Gastrocnemius medialis (tissue), 4 donors: ENCODE measurements around the gene PCDHGA3. TPM values are rescaled to one million over a fixed set of nuclear protein-coding genes. Genes with fewer than 3 reads are reported as not detected.

Experiments
- ATAC-seq, 2 donors: fragments of 150-250 bp; one replicate each; pipeline ENCODE4 v1.9.1; 2016
- DNase-seq, 2 donors: peaks; one replicate each; pipeline ENCODE4 v3.0.0-alpha.2; 2019
- H3K27ac ChIP-seq, 4 donors: fragments of 200-600 bp; sonication (generic); 1 replicate in 1 of 4; 2 replicates in 3 of 4; pipeline ENCODE4 v1.5.1; 2016 to 2018; ENCODE audit warnings: mild to moderate bottlenecking in 2 of 4, moderate library complexity in 1 of 4
- H3K27me3 ChIP-seq, 3 donors: fragments of 200-600 bp; sonication (generic) in 2 of 3; 1 replicate in 1 of 3; 2 replicates in 2 of 3; pipeline versions ENCODE4 v1.5.1 to v1.6.0; 2016 to 2019; ENCODE audit warnings: mild to moderate bottlenecking in 1 of 3, moderate library complexity in 1 of 3
- H3K36me3 ChIP-seq, 2 donors: fragments of 200-600 bp; sonication (generic) in 1 of 2; one replicate each; pipeline ENCODE4 v1.5.1; 2017 to 2018
- H3K4me1 ChIP-seq, 2 donors: fragments of 200-600 bp; sonication (generic) in 1 of 2; one replicate each; pipeline ENCODE4 v1.5.1; 2016 to 2017; ENCODE audit warnings: mild to moderate bottlenecking in 2 of 2
- H3K4me3 ChIP-seq, 4 donors: fragments of 200-600 bp; sonication (generic) in 3 of 4; 1 replicate in 1 of 4; 2 replicates in 3 of 4; pipeline ENCODE4 v1.5.1; 2016 to 2019; ENCODE audit warnings: mild to moderate bottlenecking in 2 of 4
- H3K9me3 ChIP-seq, 3 donors: fragments of 200-600 bp; sonication (generic) in 2 of 3; 1 replicate in 1 of 3; 2 replicates in 2 of 3; pipeline ENCODE4 v1.5.1; 2016 to 2019
- CTCF ChIP-seq, 5 experiments: fragments of 450-650 bp in 3 of 5; fragments of 200-600 bp in 2 of 5; sonication (generic) in 2 of 5; IDR thresholded peaks in 4 of 5; conservative IDR thresholded peaks in 1 of 5; 1 replicate in 4 of 5; 2 replicates in 1 of 5; pipeline ENCODE4 v1.5.1; 2016 to 2019; ENCODE audit warnings: antibody characterized with exemption in 5 of 5, mild to moderate bottlenecking in 3 of 5, moderate library complexity in 3 of 5
- POLR2A ChIP-seq, 2 donors: fragments of 450-650 bp; IDR thresholded peaks; one replicate each; pipeline ENCODE4 v1.6.1; 2017; ENCODE audit warnings: antibody characterized with exemption in 2 of 2, mild to moderate bottlenecking in 2 of 2, moderate library complexity in 2 of 2
- in situ Hi-C, 4 donors: fragments of 200-750 bp; cut with MboI; loops; one replicate each; pipeline versions ENCODE4 v1.15.0 to v1.8.0; 2017; ENCODE audit warnings: low sequenced_read_pairs in 4 of 4
- intact Hi-C: fragments of 100-400 bp; cut with DNase I; formaldehyde crosslinking; loops from one replicate; pipeline ENCODE4 v1.15.1; 2023; ENCODE audit warnings: low total_unique reads
- total RNA-seq, 4 donors: library from RNA; depleted of rRNA; stranded (reverse); fragments of >200 nt; gene quantifications; one replicate each; pipeline versions ENCODE4 v1.1.0 to v1.2.3, GENCODE V29; 2016

PCDHGA3 gene
- 1 to 10 TPM; 1.5 to 2.8 (median 2.0) TPM for total RNA-seq

DNA sequence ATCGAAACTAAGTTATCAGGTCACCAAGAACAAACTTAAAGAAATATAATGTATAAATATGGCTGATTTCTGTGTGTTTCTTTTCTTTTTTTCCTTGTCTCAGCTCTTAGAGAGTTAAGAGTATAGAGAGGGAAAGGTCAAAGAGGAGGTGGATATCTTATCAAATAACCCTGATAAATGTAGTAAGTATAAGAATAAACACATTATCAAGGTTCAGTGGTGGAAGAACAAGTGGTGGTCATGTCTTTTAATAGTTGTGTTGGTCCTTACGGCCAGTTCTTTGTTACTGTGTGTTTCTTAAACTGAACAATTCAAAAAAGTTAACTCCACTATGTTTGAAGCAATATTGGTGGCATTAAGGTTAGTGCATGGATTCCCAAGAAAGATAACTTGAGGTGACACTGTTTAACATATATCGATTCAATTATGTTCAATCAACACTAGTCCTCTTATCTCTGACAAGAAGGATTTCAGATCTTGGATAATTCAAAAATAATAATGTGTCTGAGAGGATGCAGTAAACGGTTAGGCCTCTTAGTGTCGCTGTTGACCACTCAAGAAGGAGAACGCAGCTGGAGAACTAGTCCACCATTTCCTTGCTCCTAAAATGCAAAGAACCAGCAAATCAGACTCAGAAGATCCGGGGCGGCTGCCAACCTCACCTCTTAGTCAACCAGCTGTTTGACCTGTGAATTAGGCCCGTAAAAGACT, at the start of gene PCDHGA3:
Gene PCDHGA3 (plus strand): TSS at position 588 of the 711 bp plus-strand sequence. CDS start 205 bp downstream, outside the sequence.
- Histone ChIP-seq H3K4me1 (no peaks in the 10 kb centered on the region), H3K36me3 (no peaks in the 10 kb centered on the region), H3K4me3 (peak within 1 kb of the TSS; percentile 34 to 57 (median 44)), H3K9me3 (peaks cover 0 to 25% (median 0%) of the 10 kb centered on the region in 3 donors), H3K27me3 (peaks cover 4 to 13% (median 8%) of the 10 kb centered on the region in 3 donors), H3K27ac (peak within 1 kb of the TSS; percentile 56 to 73 (median 63))
- DNase-seq (no peak), ATAC-seq (peak; percentile 12 to 76)
- intact Hi-C loops (no loop called here), in situ Hi-C loops (loop anchor here in 1 of 4 donors (10.0 kb wide), 1 partner anchor 221 kb away; no protein-coding TSS in a partner anchor)
- TF ChIP-seq POLR2A (IDR thresholded peaks at IDR 0.05) = no peak
- TF ChIP-seq CTCF (IDR thresholded peaks at IDR 0.05 in 4 of 5, conservative IDR thresholded peaks at IDR 0.05 in 1 of 5) = peak in 4 of 5 experiments; percentile 29 to 46 (median 44)

GRCh38 chr5:141298376-141298775, 45.3 kb upstream of the PCDHGA3 start:
- H3K9me3 ChIP-seq = peaks cover 0 to 16% (median 6%) of the 10 kb centered on the region in 3 donors
- in situ Hi-C loops = no loop called here
- intact Hi-C loops = no loop called here
- H3K36me3 ChIP-seq = peaks cover 0 to 7% of the 10 kb centered on the region in 2 donors
- no peak overlapping the region for H3K4me3 ChIP-seq
- ATAC-seq (no peak), DNase-seq (no peak)
- TF ChIP-seq POLR2A (IDR thresholded peaks at IDR 0.05) (no peak), CTCF (IDR thresholded peaks at IDR 0.05 in 4 of 5, conservative IDR thresholded peaks at IDR 0.05 in 1 of 5) (no peak)
- H3K4me1 ChIP-seq = no peaks in the 10 kb centered on the region
- no peak overlapping the region for H3K27ac ChIP-seq
- no peaks in the 10 kb centered on the region for H3K27me3 ChIP-seq

- H3K27me3 ChIP-seq = no peaks in the 10 kb centered on the region
- ATAC-seq (no peak), DNase-seq (no peak)
- no peaks in the 10 kb centered on the region for H3K4me1 ChIP-seq
- in situ Hi-C loops (no loop called here), intact Hi-C loops (no loop called here)
- H3K27ac ChIP-seq = no peak within 1 kb of the TSS
- H3K36me3 ChIP-seq = peaks cover 0 to 4% of the 10 kb centered on the region in 2 donors
- TF ChIP-seq CTCF (IDR thresholded peaks at IDR 0.05 in 4 of 5, conservative IDR thresholded peaks at IDR 0.05 in 1 of 5) (no peak), POLR2A (IDR thresholded peaks at IDR 0.05) (no peak)
- no peak within 1 kb of the TSS for H3K4me3 ChIP-seq
- peaks cover 0 to 15% (median 12%) of the 10 kb centered on the region in 3 donors for H3K9me3 ChIP-seq
Measured at GRCh38 chr5:141303756-141304155, 39.9 kb upstream of the PCDHGA3 start, which contains the start of gene SLC25A2. Gene SLC25A2, minus strand, starts transcription at chr5:141304049. Its CDS starts 184 bp downstream, at chr5:141303865.

GRCh38 chr5:141306630-141307029, 37.0 kb upstream of the PCDHGA3 start:
- TF ChIP-seq POLR2A (IDR thresholded peaks at IDR 0.05) = no peak
- no peak for TF ChIP-seq CTCF (IDR thresholded peaks at IDR 0.05 in 4 of 5, conservative IDR thresholded peaks at IDR 0.05 in 1 of 5)
- Histone ChIP-seq H3K4me3 (no peak overlapping the region), H3K27me3 (no peaks in the 10 kb centered on the region), H3K9me3 (peaks cover 0 to 11% (median 8%) of the 10 kb centered on the region in 3 donors), H3K27ac (no peak overlapping the region), H3K36me3 (peaks cover 0 to 4% of the 10 kb centered on the region in 2 donors), H3K4me1 (no peaks in the 10 kb centered on the region)
- no peak for ATAC-seq
- DNase-seq = no peak
- intact Hi-C loops = no loop called here
- in situ Hi-C loops = no loop called here
